Stomach (tissue), 4 donors: ENCODE data around the gene S100A4.

Experiments used
- CTCF ChIP-seq, 7 experiments: fragments of 450-650 bp in 4 of 7; fragments of 200-600 bp in 3 of 7; sonication (generic) in 3 of 7; IDR thresholded peaks; one replicate each; pipeline ENCODE4 v1.5.1; 2016 to 2019; ENCODE audit warnings: antibody characterized with exemption in 7 of 7, control low read depth in 2 of 7, mild to moderate bottlenecking in 1 of 7
- POLR2A ChIP-seq, 4 donors: fragments of 450-650 bp; IDR thresholded peaks; one replicate each; pipeline ENCODE4 v1.6.1; 2016; ENCODE audit warnings: antibody characterized with exemption in 4 of 4, control low read depth in 2 of 4, mild to moderate bottlenecking in 1 of 4, moderate library complexity in 1 of 4
- POLR2AphosphoS5 ChIP-seq, 3 donors: sonication (generic); formaldehyde crosslinking; IDR thresholded peaks; one replicate each; pipeline ENCODE4 v1.6.1; 2016; ENCODE audit warnings: antibody characterized with exemption in 3 of 3

GRCh38 chr1:153578936-153579335 lies 33.3 kb upstream of the S100A4 start:
- no peak for TF ChIP-seq CTCF (IDR thresholded peaks at IDR 0.05)
- TF ChIP-seq POLR2AphosphoS5 (IDR thresholded peaks at IDR 0.05), result no peak
- TF ChIP-seq POLR2A (IDR thresholded peaks at IDR 0.05), result no peak
